Lung (tissue), 12 donors: Measurements from ENCODE around the gene DRAM1. TPM values are rescaled to one million over a fixed set of nuclear protein-coding genes. Genes with fewer than 3 reads are reported as not detected.

Experiments used
- ATAC-seq: fragments of 200-7000 bp; cut with Tn5 transposase; one replicate; pipeline ENCODE4 v1.9.1; 2020; ENCODE audit warnings: moderate number of reproducible peaks; ENCODE audit not compliant: insufficient read depth, low FRiP score
- DNase-seq, 3 donors: peaks; one replicate each; pipeline ENCODE4 v3.0.0-alpha.2; 2013 to 2017
- H3K27ac ChIP-seq, 2 donors: one replicate each; pipeline ENCODE4 v1.5.1; 2013; ENCODE audit warnings: mild to moderate bottlenecking in 2 of 2, moderate library complexity in 2 of 2, control low read depth in 1 of 2, inconsistent platforms in 1 of 2, low read depth in 1 of 2, low read length in 1 of 2
- H3K27me3 ChIP-seq, 3 donors: one replicate each; pipeline ENCODE4 v1.5.1; 2013; ENCODE audit warnings: low read length in 2 of 3; ENCODE audit not compliant: control insufficient read depth in 3 of 3, insufficient read depth in 3 of 3
- H3K36me3 ChIP-seq, 4 donors: one replicate each; pipeline ENCODE4 v1.5.1; 2013; ENCODE audit warnings: low read length in 4 of 4, mild to moderate bottlenecking in 1 of 4, moderate library complexity in 1 of 4; ENCODE audit not compliant: control insufficient read depth in 4 of 4, insufficient read depth in 4 of 4
- H3K4me1 ChIP-seq, 5 donors: one replicate each; pipeline ENCODE4 v1.5.1; 2013; ENCODE audit warnings: low read length in 5 of 5, mild to moderate bottlenecking in 2 of 5, moderate library complexity in 1 of 5; ENCODE audit not compliant: control insufficient read depth in 5 of 5, insufficient read depth in 5 of 5
- H3K4me3 ChIP-seq: one replicate; pipeline ENCODE4 v1.5.1; 2013; ENCODE audit warnings: mild to moderate bottlenecking, control low read depth, moderate library complexity
- H3K9ac ChIP-seq, 2 donors: one replicate each; pipeline ENCODE4 v1.5.1; 2013; ENCODE audit warnings: low read length in 2 of 2, control low read depth in 1 of 2; ENCODE audit not compliant: insufficient read depth in 1 of 2
- H3K9me3 ChIP-seq, 4 donors: one replicate each; pipeline ENCODE4 v1.5.1; 2013; ENCODE audit warnings: low read length in 3 of 4, mild to moderate bottlenecking in 1 of 4, moderate library complexity in 1 of 4; ENCODE audit not compliant: control insufficient read depth in 4 of 4, insufficient read depth in 3 of 4
- WGBS, 2 donors: extraction: QIAGEN DNeasy Blood & Tissue Kit; methylation state at CpG; one replicate each; pipeline ENCODE4 v1.1.7; 2013; 5-methylcytosine and 5-hydroxymethylcytosine counted together
- polyA plus RNA-seq, 2 donors: library from polyadenylated mRNA; stranded (reverse); fragments of 200-250 nt; gene quantifications; one replicate each; pipeline ENCODE4 v1.2.1, GENCODE V29; 2013
- total RNA-seq, 2 donors: library from RNA; depleted of rRNA in 1 of 2; stranded (reverse); fragments of >200 nt in 1 of 2; gene quantifications; one replicate each; pipeline ENCODE4 v1.2.1, GENCODE V29; 2014 to 2021
- TF ChIP-seq, protein P1 (sequence below): IDR thresholded peaks from 2 replicates; pipeline ENCODE4 v1.5.1; 2012; ENCODE audit warnings: mild to moderate bottlenecking; ENCODE audit errors: control extremely low read depth, extremely low read depth
- donor health status: control.
- donor health status: control.
- donor health status: Bipolar disorder and iron deficiency.
- donor health status: healthy.
- donor health status: DM: yes; HTN: yes; CAD: no.

DRAM1 gene
- total and polyA plus RNA-seq, 4 donors, result 64.5 to 95.2 (median 74.7) TPM

- no peaks in the 10 kb centered on the region for H3K4me1 ChIP-seq
- H3K36me3 ChIP-seq, result peaks cover 0 to 5% (median 0%) of the 10 kb centered on the region in 4 donors
- WGBS, 2 donors, result 42 to 65% methylated on average over 4 of the region's 4 CpGs
- H3K27ac ChIP-seq, result no peak overlapping the region
- no peak overlapping the region for H3K4me3 ChIP-seq
- H3K27me3 ChIP-seq, result no peaks in the 10 kb centered on the region
- DNase-seq (no peak), ATAC-seq (peak; percentile 81)
- TF ChIP-seq, protein P1, sequence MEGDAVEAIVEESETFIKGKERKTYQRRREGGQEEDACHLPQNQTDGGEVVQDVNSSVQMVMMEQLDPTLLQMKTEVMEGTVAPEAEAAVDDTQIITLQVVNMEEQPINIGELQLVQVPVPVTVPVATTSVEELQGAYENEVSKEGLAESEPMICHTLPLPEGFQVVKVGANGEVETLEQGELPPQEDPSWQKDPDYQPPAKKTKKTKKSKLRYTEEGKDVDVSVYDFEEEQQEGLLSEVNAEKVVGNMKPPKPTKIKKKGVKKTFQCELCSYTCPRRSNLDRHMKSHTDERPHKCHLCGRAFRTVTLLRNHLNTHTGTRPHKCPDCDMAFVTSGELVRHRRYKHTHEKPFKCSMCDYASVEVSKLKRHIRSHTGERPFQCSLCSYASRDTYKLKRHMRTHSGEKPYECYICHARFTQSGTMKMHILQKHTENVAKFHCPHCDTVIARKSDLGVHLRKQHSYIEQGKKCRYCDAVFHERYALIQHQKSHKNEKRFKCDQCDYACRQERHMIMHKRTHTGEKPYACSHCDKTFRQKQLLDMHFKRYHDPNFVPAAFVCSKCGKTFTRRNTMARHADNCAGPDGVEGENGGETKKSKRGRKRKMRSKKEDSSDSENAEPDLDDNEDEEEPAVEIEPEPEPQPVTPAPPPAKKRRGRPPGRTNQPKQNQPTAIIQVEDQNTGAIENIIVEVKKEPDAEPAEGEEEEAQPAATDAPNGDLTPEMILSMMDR, result no peak
- H3K9me3 ChIP-seq, result no peaks in the 10 kb centered on the region
- no peak overlapping the region for H3K9ac ChIP-seq
Observed at GRCh38 chr12:101925361-101925760, 48.0 kb downstream of the DRAM1 start.

DNA sequence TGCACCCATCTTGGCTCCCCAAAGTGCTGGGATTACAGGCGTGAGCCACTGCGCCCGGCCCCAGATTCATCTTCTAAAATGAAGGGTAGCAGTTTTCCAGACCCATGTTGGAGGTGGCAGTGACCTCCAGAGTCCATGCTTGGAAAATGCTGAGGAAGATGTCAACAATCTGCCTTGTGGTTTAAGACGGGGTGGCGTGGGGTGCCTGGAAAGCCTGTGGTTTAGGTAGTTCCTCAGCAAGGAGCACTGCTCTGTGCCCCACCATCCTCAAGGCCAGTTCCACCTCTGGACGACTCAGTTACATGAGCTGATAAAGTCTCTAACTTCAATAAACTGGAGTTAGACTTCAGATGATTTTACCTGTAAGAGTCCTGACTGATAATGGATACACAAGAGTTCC lies 48.6 kb downstream of the DRAM1 start:
- Histone ChIP-seq H3K9ac (no peak overlapping the region), H3K27me3 (no peaks in the 10 kb centered on the region), H3K4me3 (no peak overlapping the region), H3K36me3 (peaks cover 0 to 5% (median 0%) of the 10 kb centered on the region in 4 donors), H3K4me1 (no peaks in the 10 kb centered on the region), H3K27ac (no peak overlapping the region), H3K9me3 (no peaks in the 10 kb centered on the region)
- ATAC-seq (no peak), DNase-seq (no peak)
- 59 to 77% methylated on average over 6 of the region's 6 CpGs for WGBS, 2 donors
- TF ChIP-seq, protein P1, result no peak

DNA sequence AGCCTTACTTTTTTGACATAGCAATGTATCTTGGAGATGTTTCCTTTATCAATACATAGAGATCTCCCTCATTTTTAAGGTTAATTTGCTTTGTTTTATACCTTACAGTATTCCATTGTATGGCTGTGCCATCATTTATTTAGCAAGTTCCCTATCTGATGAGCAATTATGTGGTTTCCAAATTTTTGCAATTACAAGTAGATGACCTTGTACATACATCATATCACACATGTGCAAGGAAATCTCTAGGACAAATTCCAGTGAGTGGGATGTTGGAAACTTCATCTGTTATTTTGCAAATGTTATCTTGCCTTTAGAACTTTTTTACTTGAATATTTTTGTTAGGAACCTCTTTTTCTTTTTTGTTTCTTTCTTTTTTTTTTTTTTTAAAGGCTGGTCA lies 49.7 kb downstream of the DRAM1 start:
- no peak overlapping the region for H3K4me3 ChIP-seq
- no peaks in the 10 kb centered on the region for H3K27me3 ChIP-seq
- no peak for ATAC-seq
- TF ChIP-seq, protein P1, result no peak
- H3K27ac ChIP-seq, result no peak overlapping the region
- no peak overlapping the region for H3K9ac ChIP-seq
- no peaks in the 10 kb centered on the region for H3K9me3 ChIP-seq
- DNase-seq, result no peak
- H3K36me3 ChIP-seq, result peaks cover 0 to 5% (median 0%) of the 10 kb centered on the region in 4 donors
- H3K4me1 ChIP-seq, result no peaks in the 10 kb centered on the region

DNA sequence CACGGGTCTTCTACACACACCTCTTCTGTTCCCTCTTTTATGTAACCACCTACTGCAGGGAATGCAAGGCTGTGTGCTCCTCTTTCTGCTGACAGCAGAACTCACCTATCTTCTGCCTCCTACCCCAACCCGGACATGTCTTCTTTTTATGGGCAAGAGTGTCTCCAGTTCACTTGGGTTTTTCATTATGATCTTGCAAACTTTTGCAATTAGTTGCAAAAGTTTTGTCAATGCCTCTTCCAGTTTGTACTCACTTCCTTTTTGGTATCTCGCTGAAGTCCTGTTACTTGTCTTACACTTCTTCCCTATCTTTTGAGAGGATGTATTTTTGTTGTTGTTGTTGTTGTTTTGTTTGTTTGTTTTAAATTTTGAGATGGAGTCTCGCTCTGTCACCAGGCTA lies 50.6 kb downstream of the DRAM1 start:
- H3K27ac ChIP-seq, result peak overlapping the region in 1 of 2 donors; percentile 37
- ATAC-seq (no peak), DNase-seq (no peak)
- 60 to 75% methylated on average over 4 of the region's 4 CpGs for WGBS, 2 donors
- H3K4me3 ChIP-seq, result no peak overlapping the region
- H3K4me1 ChIP-seq, result no peaks in the 10 kb centered on the region
- TF ChIP-seq, protein P1, result no peak
- peaks cover 0 to 3% (median 0%) of the 10 kb centered on the region in 4 donors for H3K36me3 ChIP-seq
- no peaks in the 10 kb centered on the region for H3K27me3 ChIP-seq
- H3K9ac ChIP-seq, result no peak overlapping the region
- no peaks in the 10 kb centered on the region for H3K9me3 ChIP-seq
